ENCODE measurements around the gene EIPR1. TPM values are rescaled to one million over a fixed set of nuclear protein-coding genes. Genes with fewer than 3 reads are reported as not detected.

EIPR1 gene
- polyA plus RNA-seq, 1 donor (not counting 4 experiments of a cell fraction or from before 2014, with no cell fraction given) = 44.3 TPM

DNA sequence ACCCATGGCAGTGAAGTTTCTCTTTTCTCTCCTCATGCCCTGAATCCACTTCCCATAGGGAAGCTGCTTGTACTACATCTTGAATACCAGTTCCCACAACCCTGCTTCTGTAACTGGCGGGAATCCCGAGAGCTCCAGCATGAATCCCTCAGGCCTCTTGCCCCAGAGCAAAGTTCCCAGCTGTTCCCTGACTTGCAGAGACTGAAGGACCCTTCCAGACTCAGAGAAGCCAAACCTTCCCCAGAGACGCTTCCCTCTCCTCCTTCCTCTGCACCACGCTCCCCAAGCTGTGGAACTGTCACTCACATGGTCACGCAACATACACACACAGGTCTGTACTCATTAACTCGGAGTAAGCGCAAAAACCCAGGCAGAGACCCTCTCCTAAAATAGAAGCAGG lies 28.3 kb upstream of the EIPR1 start:
- TF ChIP-seq, protein P1, sequence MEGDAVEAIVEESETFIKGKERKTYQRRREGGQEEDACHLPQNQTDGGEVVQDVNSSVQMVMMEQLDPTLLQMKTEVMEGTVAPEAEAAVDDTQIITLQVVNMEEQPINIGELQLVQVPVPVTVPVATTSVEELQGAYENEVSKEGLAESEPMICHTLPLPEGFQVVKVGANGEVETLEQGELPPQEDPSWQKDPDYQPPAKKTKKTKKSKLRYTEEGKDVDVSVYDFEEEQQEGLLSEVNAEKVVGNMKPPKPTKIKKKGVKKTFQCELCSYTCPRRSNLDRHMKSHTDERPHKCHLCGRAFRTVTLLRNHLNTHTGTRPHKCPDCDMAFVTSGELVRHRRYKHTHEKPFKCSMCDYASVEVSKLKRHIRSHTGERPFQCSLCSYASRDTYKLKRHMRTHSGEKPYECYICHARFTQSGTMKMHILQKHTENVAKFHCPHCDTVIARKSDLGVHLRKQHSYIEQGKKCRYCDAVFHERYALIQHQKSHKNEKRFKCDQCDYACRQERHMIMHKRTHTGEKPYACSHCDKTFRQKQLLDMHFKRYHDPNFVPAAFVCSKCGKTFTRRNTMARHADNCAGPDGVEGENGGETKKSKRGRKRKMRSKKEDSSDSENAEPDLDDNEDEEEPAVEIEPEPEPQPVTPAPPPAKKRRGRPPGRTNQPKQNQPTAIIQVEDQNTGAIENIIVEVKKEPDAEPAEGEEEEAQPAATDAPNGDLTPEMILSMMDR (optimal IDR thresholded peaks at IDR 0.05 in 1 of 3, IDR thresholded peaks at IDR 0.05 in 1 of 3, conservative IDR thresholded peaks at IDR 0.05 in 1 of 3; ENCODE audit: extremely low read depth in 1 of 3, insufficient read depth in 2 of 3, low read length in 3 of 3) = no peak
- no peak for TF ChIP-seq EZH2 (IDR thresholded peaks at IDR 0.05; ENCODE audit: low read length)
- Histone ChIP-seq H3K36me3 (ENCODE audit: control insufficient read depth in 2 of 2, extremely low read depth in 1 of 2, insufficient read depth in 2 of 2, low read length in 2 of 2) (peaks cover 14 to 19% of the 10 kb centered on the region in 2 experiments), H3K9me1 (ENCODE audit: control insufficient read depth, extremely low read depth, insufficient read depth, low read length) (no peaks in the 10 kb centered on the region), H2AFZ (ENCODE audit: control insufficient read depth, low read length) (no peak overlapping the region), H3K27me3 (ENCODE audit: control insufficient read depth, extremely low read depth, insufficient read depth, low read length) (no peaks in the 10 kb centered on the region), H3K4me3 (ENCODE audit: control insufficient read depth in 2 of 3, extremely low read depth in 1 of 3, insufficient read depth in 2 of 3, low read depth in 1 of 3, low read length in 3 of 3) (no peak overlapping the region), H3K79me2 (ENCODE audit: control insufficient read depth, insufficient read depth, low read length) (peaks cover 14% of the 10 kb centered on the region), H3K9ac (ENCODE audit: control insufficient read depth, extremely low read depth, insufficient read depth, low read length) (no peak overlapping the region), H3K27ac (ENCODE audit: control insufficient read depth, insufficient read depth, low read length) (no peak overlapping the region), H4K20me1 (ENCODE audit: control insufficient read depth, extremely low read depth, insufficient read depth, low read length) (no peaks in the 10 kb centered on the region), H3K4me2 (ENCODE audit: control insufficient read depth, extremely low read depth, insufficient read depth, low read depth, low read length) (no peak overlapping the region), H3K9me3 (ENCODE audit: control insufficient read depth, low read depth, low read length) (no peaks in the 10 kb centered on the region), H3K4me1 (ENCODE audit: control insufficient read depth, extremely low read depth, insufficient read depth, low read length) (no peaks in the 10 kb centered on the region)
- dilution Hi-C loops (cut with MboI; ENCODE audit: extremely low pct_ligation_motif_present, low sequenced_read_pairs) = no loop called here
- no peak for DNase-seq (ENCODE audit: low read depth, low spot score)
- no peak for FAIRE-seq

DNA sequence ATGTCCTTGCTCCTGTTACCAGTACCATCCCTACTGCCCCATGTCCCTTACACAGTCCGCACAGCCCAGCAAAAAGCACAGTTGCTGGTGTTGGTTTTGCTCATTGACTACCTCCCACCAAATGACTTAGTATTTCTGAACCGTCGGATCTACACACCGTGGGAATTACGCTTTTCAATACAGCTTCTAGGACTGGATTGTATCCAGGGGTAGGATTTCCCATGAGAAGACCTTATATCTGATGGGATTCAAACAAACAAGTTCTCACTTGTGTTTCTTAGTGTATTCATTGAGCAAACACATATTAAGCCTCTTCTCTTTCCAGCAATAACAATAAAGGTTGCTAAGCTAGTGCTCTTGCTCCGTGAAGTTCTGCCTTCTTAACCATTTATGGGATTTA lies 27.7 kb upstream of the EIPR1 start:
- FAIRE-seq (no peak), DNase-seq (ENCODE audit: low read depth, low spot score) (no peak)
- TF ChIP-seq, protein P1 (optimal IDR thresholded peaks at IDR 0.05 in 1 of 3, IDR thresholded peaks at IDR 0.05 in 1 of 3, conservative IDR thresholded peaks at IDR 0.05 in 1 of 3; ENCODE audit: extremely low read depth in 1 of 3, insufficient read depth in 2 of 3, low read length in 3 of 3) = no peak
- no peak for TF ChIP-seq EZH2 (IDR thresholded peaks at IDR 0.05; ENCODE audit: low read length)
- Histone ChIP-seq H4K20me1 (ENCODE audit: control insufficient read depth, extremely low read depth, insufficient read depth, low read length) (no peaks in the 10 kb centered on the region), H3K9ac (ENCODE audit: control insufficient read depth, extremely low read depth, insufficient read depth, low read length) (no peak overlapping the region), H3K79me2 (ENCODE audit: control insufficient read depth, insufficient read depth, low read length) (peaks cover 14% of the 10 kb centered on the region), H3K4me2 (ENCODE audit: control insufficient read depth, extremely low read depth, insufficient read depth, low read depth, low read length) (no peak overlapping the region), H3K9me3 (ENCODE audit: control insufficient read depth, low read depth, low read length) (no peaks in the 10 kb centered on the region), H2AFZ (ENCODE audit: control insufficient read depth, low read length) (no peak overlapping the region), H3K36me3 (ENCODE audit: control insufficient read depth in 2 of 2, extremely low read depth in 1 of 2, insufficient read depth in 2 of 2, low read length in 2 of 2) (peaks cover 17 to 19% of the 10 kb centered on the region in 2 experiments), H3K4me3 (ENCODE audit: control insufficient read depth in 2 of 3, extremely low read depth in 1 of 3, insufficient read depth in 2 of 3, low read depth in 1 of 3, low read length in 3 of 3) (no peak overlapping the region), H3K9me1 (ENCODE audit: control insufficient read depth, extremely low read depth, insufficient read depth, low read length) (no peaks in the 10 kb centered on the region), H3K27me3 (ENCODE audit: control insufficient read depth, extremely low read depth, insufficient read depth, low read length) (no peaks in the 10 kb centered on the region), H3K27ac (ENCODE audit: control insufficient read depth, insufficient read depth, low read length) (no peak overlapping the region), H3K4me1 (ENCODE audit: control insufficient read depth, extremely low read depth, insufficient read depth, low read length) (no peaks in the 10 kb centered on the region)
- dilution Hi-C loops (cut with MboI; ENCODE audit: extremely low pct_ligation_motif_present, low sequenced_read_pairs) = no loop called here
